BE2C (cell line): ENCODE results near the gene SCRN2.

Experiments
- DNase-seq: peaks from one replicate; pipeline ENCODE4 v3.0.0-alpha.2; 2020
- H3K27me3 ChIP-seq: fragments of 250-450 bp; sonication (Bioruptor Pico); 2 replicates; pipeline ENCODE4 v1.5.1; 2020; ENCODE audit warnings: mild to moderate bottlenecking
- H3K36me3 ChIP-seq: fragments of 250-450 bp; sonication (Bioruptor Pico); 2 replicates; pipeline ENCODE4 v1.5.1; 2020; ENCODE audit warnings: mild to moderate bottlenecking
- H3K4me1 ChIP-seq: fragments of 250-450 bp; sonication (Bioruptor Pico); 2 replicates; pipeline ENCODE4 v1.5.1; 2020
- H3K4me3 ChIP-seq: 2 replicates; pipeline ENCODE4 v1.5.1; 2011; ENCODE audit warnings: low read depth, low read length
- H3K9me3 ChIP-seq: fragments of 250-450 bp; sonication (Bioruptor Pico); 2 replicates; pipeline ENCODE4 v1.5.1; 2020
- TF ChIP-seq, protein P1 (sequence below): IDR thresholded peaks from 2 replicates; pipeline ENCODE4 v1.5.1; 2012; ENCODE audit warnings: mild to moderate bottlenecking, low read depth, low read length

Gene SCRN2

DNA sequence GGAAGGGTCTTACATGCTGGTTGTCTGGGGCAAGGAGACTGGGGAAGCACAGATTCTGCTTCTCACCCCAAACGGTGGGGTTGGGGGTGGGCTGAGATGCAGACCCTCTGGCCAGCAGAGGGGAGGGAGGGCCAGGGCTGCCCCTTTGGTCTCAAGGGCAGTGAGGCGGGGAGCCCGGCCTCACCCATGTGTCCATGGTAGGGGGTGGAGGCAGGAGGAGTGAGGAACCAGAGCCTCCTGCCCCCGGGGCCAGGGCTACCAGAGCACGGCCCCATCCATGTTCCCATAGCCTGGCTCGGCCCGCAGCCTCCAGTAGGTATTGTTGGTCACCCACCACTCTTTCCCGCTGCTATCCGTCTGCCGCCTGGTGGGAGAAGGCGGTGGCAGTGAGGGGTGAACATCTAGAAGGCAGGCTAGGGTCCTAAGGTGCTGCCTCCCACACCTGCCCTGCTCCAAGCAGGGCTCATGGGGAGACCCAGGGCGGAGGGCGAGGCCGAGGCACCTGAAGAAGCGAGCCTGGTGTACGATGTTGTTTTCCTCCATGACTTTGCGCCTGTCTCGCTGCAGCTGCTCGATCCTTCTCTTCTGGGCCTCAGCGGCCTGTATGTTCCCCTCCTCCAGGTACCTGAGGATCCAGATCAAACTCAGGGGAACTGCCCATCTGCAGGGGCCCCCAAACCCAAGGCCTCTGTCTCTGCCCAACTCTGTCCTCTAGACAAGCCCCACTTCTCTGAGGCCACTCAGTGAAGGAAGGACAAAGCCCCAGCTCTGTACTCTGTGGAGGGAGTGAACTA, 32.8 kb downstream of the SCRN2 start:
- peaks cover 9% of the 10 kb centered on the region for H3K4me1 ChIP-seq
- H3K27me3 ChIP-seq: 0 out of 2 replicates have a peak, but pooled peaks cover 3% of the 10 kb centered on the region
- H3K4me3 ChIP-seq: no peak overlapping the region
- no peak for DNase-seq
- H3K9me3 ChIP-seq: no peaks in the 10 kb centered on the region
- peaks cover 21% of the 10 kb centered on the region for H3K36me3 ChIP-seq
- TF ChIP-seq, protein P1, sequence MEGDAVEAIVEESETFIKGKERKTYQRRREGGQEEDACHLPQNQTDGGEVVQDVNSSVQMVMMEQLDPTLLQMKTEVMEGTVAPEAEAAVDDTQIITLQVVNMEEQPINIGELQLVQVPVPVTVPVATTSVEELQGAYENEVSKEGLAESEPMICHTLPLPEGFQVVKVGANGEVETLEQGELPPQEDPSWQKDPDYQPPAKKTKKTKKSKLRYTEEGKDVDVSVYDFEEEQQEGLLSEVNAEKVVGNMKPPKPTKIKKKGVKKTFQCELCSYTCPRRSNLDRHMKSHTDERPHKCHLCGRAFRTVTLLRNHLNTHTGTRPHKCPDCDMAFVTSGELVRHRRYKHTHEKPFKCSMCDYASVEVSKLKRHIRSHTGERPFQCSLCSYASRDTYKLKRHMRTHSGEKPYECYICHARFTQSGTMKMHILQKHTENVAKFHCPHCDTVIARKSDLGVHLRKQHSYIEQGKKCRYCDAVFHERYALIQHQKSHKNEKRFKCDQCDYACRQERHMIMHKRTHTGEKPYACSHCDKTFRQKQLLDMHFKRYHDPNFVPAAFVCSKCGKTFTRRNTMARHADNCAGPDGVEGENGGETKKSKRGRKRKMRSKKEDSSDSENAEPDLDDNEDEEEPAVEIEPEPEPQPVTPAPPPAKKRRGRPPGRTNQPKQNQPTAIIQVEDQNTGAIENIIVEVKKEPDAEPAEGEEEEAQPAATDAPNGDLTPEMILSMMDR: no peak

DNA sequence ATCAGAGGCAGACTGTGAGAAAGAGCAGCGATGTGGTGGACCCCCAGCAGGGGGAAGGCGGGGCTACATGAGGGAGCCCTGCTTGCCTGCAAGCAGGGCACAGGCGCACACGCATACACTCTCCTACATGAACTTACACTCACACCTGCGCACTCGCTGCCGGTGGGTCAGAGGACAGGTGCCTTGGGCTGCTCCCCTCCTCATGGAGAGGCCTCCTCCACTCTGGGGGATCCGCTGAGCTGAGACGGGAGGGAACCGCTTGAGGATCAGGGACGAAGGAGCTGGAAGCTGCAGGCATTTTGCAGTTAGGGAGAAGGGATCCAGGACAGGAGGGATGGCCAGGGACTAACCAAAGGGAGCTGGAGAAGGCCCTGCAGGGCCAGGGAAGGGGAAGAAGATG, 33.7 kb downstream of the SCRN2 start:
- Histone ChIP-seq H3K27me3 (0 out of 2 replicates have a peak, but pooled peaks cover 3% of the 10 kb centered on the region), H3K9me3 (no peaks in the 10 kb centered on the region), H3K4me1 (peaks cover 9% of the 10 kb centered on the region), H3K36me3 (peaks cover 21% of the 10 kb centered on the region), H3K4me3 (no peak overlapping the region)
- no peak for DNase-seq
- TF ChIP-seq, protein P1: no peak

DNA sequence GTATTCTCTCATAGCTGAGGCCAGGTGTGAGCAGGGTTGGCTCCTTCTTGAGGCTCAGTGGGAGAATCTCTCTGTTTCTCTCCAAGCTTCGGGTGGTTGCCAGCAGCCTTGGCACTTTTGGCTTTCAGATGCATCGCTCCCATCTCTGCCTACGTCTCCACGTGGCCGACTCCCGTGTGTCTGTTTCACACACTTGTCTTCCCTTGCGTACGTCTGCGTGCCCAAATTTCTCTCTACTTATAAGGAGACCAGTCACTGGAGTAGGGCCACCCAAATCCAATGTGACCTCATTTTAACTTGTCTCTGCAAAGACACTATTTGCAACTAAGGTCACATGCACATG, 34.2 kb downstream of the SCRN2 start:
- 0 out of 2 replicates have a peak, but pooled peaks cover 3% of the 10 kb centered on the region for H3K27me3 ChIP-seq
- H3K4me1 ChIP-seq: peaks cover 9% of the 10 kb centered on the region
- no peaks in the 10 kb centered on the region for H3K9me3 ChIP-seq
- TF ChIP-seq, protein P1: no peak
- no peak for DNase-seq
- H3K36me3 ChIP-seq: peaks cover 21% of the 10 kb centered on the region
- H3K4me3 ChIP-seq: no peak overlapping the region

DNA sequence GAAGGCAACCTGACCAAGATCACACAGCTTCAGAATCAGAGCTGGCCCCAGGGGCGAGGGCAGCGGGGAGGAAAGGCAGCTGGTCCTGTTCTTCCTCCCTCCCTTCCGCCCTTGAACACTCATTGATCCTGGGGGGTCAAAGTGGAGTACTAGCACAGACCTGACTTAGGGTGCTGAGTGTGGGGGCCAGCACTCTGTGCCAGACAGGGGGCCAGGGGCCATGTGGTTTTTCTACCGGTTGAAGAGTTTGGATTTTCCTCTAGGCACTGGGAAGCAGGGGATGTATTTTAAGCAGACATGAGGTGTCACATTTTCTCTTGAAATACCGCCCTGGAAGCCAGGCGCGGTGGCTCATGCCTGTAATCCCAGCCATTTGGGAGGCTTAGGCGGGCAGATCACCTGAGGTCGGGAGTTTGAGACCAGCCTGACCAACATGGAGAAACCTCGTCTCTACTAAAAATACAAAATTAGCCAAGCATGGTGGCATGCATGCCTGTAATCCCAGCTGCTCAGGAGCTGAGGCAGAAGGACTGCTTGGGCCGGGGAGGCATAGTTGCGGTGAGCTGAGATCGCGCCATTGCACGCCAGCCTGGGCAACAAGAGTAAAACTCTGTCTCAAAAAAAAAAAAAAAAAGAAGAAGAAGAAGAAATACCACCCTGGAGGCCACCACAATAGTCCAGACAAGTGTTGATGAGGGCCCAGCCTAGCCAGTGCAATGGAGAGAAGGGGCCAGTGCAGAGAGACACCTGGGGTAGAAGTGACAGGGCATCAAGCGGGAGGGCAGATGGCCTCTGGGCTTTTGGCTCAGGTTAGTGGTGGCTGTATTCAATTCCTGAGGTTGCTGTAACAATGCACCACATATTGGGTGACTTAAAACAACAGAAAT, 34.8 kb downstream of the SCRN2 start:
- DNase-seq: no peak
- Histone ChIP-seq H3K4me1 (peaks cover 9% of the 10 kb centered on the region), H3K27me3 (0 out of 2 replicates have a peak, but pooled peaks cover 3% of the 10 kb centered on the region), H3K4me3 (no peak overlapping the region), H3K9me3 (no peaks in the 10 kb centered on the region), H3K36me3 (peaks cover 21% of the 10 kb centered on the region)
- TF ChIP-seq, protein P1: no peak

DNA sequence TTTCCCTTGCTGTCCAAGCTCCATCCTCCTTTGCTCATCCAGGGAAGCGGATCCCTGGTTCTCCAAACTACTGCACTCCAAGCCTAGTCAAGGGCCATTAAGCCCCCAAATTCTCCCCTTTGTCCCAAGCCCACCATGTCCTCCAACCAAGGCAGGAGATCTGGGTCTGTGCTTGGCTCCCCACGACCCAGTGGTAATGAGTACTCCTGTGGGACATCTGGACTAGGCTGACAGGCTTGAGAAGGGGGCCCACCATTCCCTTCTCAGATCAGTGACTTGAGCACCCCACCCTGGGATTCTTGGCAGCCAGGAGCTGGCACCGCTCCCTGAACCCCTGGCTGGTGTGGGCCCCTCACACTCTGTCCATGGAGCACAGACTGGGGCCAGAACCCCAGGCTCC, 36.6 kb downstream of the SCRN2 start:
- Histone ChIP-seq H3K36me3 (peaks cover 14% of the 10 kb centered on the region), H3K27me3 (0 out of 2 replicates have a peak, but pooled peaks cover 3% of the 10 kb centered on the region), H3K4me3 (no peak overlapping the region), H3K9me3 (no peaks in the 10 kb centered on the region), H3K4me1 (no peaks in the 10 kb centered on the region)
- TF ChIP-seq, protein P1: no peak
- DNase-seq: no peak
